SKM-1 (cell line): ENCODE data around the gene RANBP9.

Experiments used
- DNase-seq: peaks from one replicate; lab custom pipeline; 2025; ENCODE audit not compliant: unreplicated experiment; lab: John Stamatoyannopoulos, UW

Gene RANBP9

GRCh38 chr6:13604546-13605416 is 106.9 kb downstream of the RANBP9 start:
- DNase-seq, result no peak

GRCh38 chr6:13604135-13604534 is 107.5 kb downstream of the RANBP9 start:
- no peak for DNase-seq

- no peak for DNase-seq
These were observed 111.6 kb downstream of the RANBP9 start for GRCh38 chr6:13600036-13600435.

- DNase-seq, result no peak
These were observed 114.6 kb downstream of the RANBP9 start for GRCh38 chr6:13597073-13597472.

GRCh38 chr6:13593720-13594119 is 117.9 kb downstream of the RANBP9 start:
- no peak for DNase-seq

GRCh38 chr6:13593103-13593502 is 118.5 kb downstream of the RANBP9 start:
- DNase-seq, result no peak

- DNase-seq, result no peak
These were observed 120.3 kb downstream of the RANBP9 start for GRCh38 chr6:13591205-13591921.

- DNase-seq, result no peak
These were observed 121.0 kb downstream of the RANBP9 start for GRCh38 chr6:13590574-13591153.

GRCh38 chr6:13589801-13590200 is 121.8 kb downstream of the RANBP9 start:
- DNase-seq, result no peak

GRCh38 chr6:13586603-13587542 is 124.8 kb downstream of the RANBP9 start:
- DNase-seq, result no peak

- no peak for DNase-seq
These were observed 129.9 kb downstream of the RANBP9 start for GRCh38 chr6:13581700-13582229.

GRCh38 chr6:13579911-13580310 is 131.7 kb downstream of the RANBP9 start:
- DNase-seq, result peak; percentile 50

- DNase-seq, result no peak
These were observed 133.7 kb downstream of the RANBP9 start for GRCh38 chr6:13577926-13578325.

- no peak for DNase-seq
These were observed 135.6 kb downstream of the RANBP9 start for GRCh38 chr6:13576017-13576416.

- DNase-seq, result no peak
These were observed 136.3 kb downstream of the RANBP9 start for GRCh38 chr6:13575377-13575775.

GRCh38 chr6:13574571-13575376 is 136.9 kb downstream of the RANBP9 start, which contains the start of gene SIRT5:
SIRT5 (plus strand) TSS chr6:13574601; CDS start chr6:13584111, 9,510 bp downstream.
- peak; percentile 78 for DNase-seq

GRCh38 chr6:13574149-13574570 is 137.5 kb downstream of the RANBP9 start:
- peak; percentile 85 for DNase-seq

GRCh38 chr6:13573669-13574110 is 137.9 kb downstream of the RANBP9 start:
- DNase-seq, result no peak

- DNase-seq, result no peak
These were observed 138.5 kb downstream of the RANBP9 start for GRCh38 chr6:13572951-13573654.
